H1 (cell line): Measurements from ENCODE around the gene INTS7. TPM values are rescaled to one million over a fixed set of nuclear protein-coding genes. Genes with fewer than 3 reads are reported as not detected.

Experiments used
- CTCF ChIA-PET: fragments of 300-600 bp; sonication (Branson Sonifier 250); formaldehyde crosslinking; loops from one replicate; lab custom pipeline; 2021; ENCODE audit not compliant: partially characterized antibody; lab: Charles Lee
- POLR2A ChIA-PET: fragments of 300-600 bp; sonication (Branson Sonifier 250); formaldehyde crosslinking; loops from one replicate; lab custom pipeline; 2021; ENCODE audit warnings: inconsistent platforms; ENCODE audit not compliant: partially characterized antibody; lab: Charles Lee
- DNase-seq, 2 experiments: peaks; one replicate each; pipeline versions ENCODE4 v3.0.0 to v3.0.0-alpha.2; 2010 to 2022; ENCODE audit warnings: low spot score in 2 of 2, low read depth in 1 of 2, mixed read lengths in 1 of 2
- FAIRE-seq: peaks from 2 replicates; lab custom pipeline; 2011; peaks lifted over from hg19 to GRCh38; lab: Jason Lieb, UNC
- H2AFZ ChIP-seq: 2 replicates; pipeline ENCODE4 v1.8.1; 2012; ENCODE audit warnings: low read length, inconsistent platforms
- H2AK5ac ChIP-seq: 2 replicates; pipeline ENCODE4 v1.6.1; 2013; ENCODE audit warnings: low read depth, low read length
- H2BK120ac ChIP-seq: replicated peaks from 2 replicates; pipeline ENCODE3; 2013; ENCODE audit warnings: low read depth, low read length, inconsistent platforms
- H2BK12ac ChIP-seq: 2 replicates; pipeline ENCODE4 v1.6.1; 2013; ENCODE audit warnings: low read depth, low read length
- H2BK15ac ChIP-seq: 2 replicates; pipeline ENCODE4 v1.6.1; 2013; ENCODE audit warnings: low read length
- H2BK20ac ChIP-seq: 2 replicates; pipeline ENCODE4 v1.6.1; 2013; ENCODE audit warnings: low read length
- H2BK5ac ChIP-seq: 2 replicates; pipeline ENCODE4 v1.6.1; 2013; ENCODE audit warnings: low read depth, low read length
- H3K14ac ChIP-seq: 2 replicates; pipeline ENCODE4 v1.6.1; 2013; ENCODE audit warnings: inconsistent platforms; ENCODE audit not compliant: insufficient read length
- H3K18ac ChIP-seq: 2 replicates; pipeline ENCODE4 v1.6.1; 2013; ENCODE audit warnings: low read length; ENCODE audit errors: extremely low read depth
- H3K23ac ChIP-seq: 2 replicates; pipeline ENCODE4 v1.6.1; 2013; ENCODE audit warnings: inconsistent platforms; ENCODE audit not compliant: insufficient read length
- H3K23me2 ChIP-seq: 2 replicates; pipeline ENCODE4 v1.6.1; 2013; ENCODE audit warnings: low read depth, low read length
- H3K27ac ChIP-seq: 2 replicates; pipeline ENCODE4 v1.6.1; 2011; ENCODE audit warnings: low read depth, low read length, inconsistent platforms
- H3K27me3 ChIP-seq, 4 experiments: replicated peaks in 1 of 4; 1 replicate in 1 of 4; 2 replicates in 3 of 4; pipeline versions ENCODE4 v1.6.1 to v1.8.1; 2011 to 2013; ENCODE audit warnings: low read length in 3 of 4, mild to moderate bottlenecking in 3 of 4, inconsistent platforms in 2 of 4, mixed read lengths in 2 of 4, moderate library complexity in 1 of 4; ENCODE audit not compliant: control insufficient read depth in 3 of 4, insufficient read depth in 3 of 4; ENCODE audit errors: extremely low read depth in 1 of 4
- H3K36me3 ChIP-seq, 4 experiments: 2 replicates each; pipeline versions ENCODE4 v1.6.1 to v1.8.1; 2011 to 2013; ENCODE audit warnings: mild to moderate bottlenecking in 4 of 4, low read length in 3 of 4, moderate library complexity in 2 of 4, control low read depth in 1 of 4, inconsistent platforms in 1 of 4; ENCODE audit not compliant: insufficient read depth in 4 of 4, control insufficient read depth in 2 of 4
- H3K4ac ChIP-seq: replicated peaks from 2 replicates; pipeline ENCODE3; 2013; ENCODE audit warnings: low read length, low read depth, mixed read lengths, inconsistent platforms; ENCODE audit not compliant: insufficient read length
- H3K4me1 ChIP-seq, 4 experiments: replicated peaks in 1 of 4; 1 replicate in 1 of 4; 2 replicates in 3 of 4; pipeline versions ENCODE4 v1.6.1 to v1.8.1; 2011 to 2013; ENCODE audit warnings: low read length in 3 of 4, inconsistent platforms in 2 of 4, mixed read lengths in 1 of 4; ENCODE audit not compliant: insufficient read depth in 4 of 4, control insufficient read depth in 3 of 4
- H3K4me2 ChIP-seq, 2 experiments: 2 replicates each; pipeline versions ENCODE4 v1.6.1 to v1.8.1; 2011 to 2013; ENCODE audit warnings: low read depth in 2 of 2, low read length in 2 of 2, control low read depth in 1 of 2, inconsistent platforms in 1 of 2, mild to moderate bottlenecking in 1 of 2; ENCODE audit not compliant: insufficient read depth in 1 of 2
- H3K4me3 ChIP-seq, 4 experiments: fragments of 200-600, 300-600 bp in 1 of 4; sonication (generic), shearing (Covaris generic), sonication (Bioruptor Twin) in 1 of 4; 2 replicates each; pipeline versions ENCODE4 v1.5.1 to v1.8.1; 2011 to 2016; ENCODE audit warnings: low read length in 4 of 4, low read depth in 3 of 4, control low read depth in 2 of 4, inconsistent platforms in 2 of 4, mild to moderate bottlenecking in 2 of 4, mixed read lengths in 1 of 4, moderate library complexity in 1 of 4; ENCODE audit not compliant: insufficient read depth in 2 of 4; ENCODE audit errors: extremely low read depth in 1 of 4
- H3K56ac ChIP-seq: replicated peaks from 2 replicates; pipeline ENCODE3; 2013; ENCODE audit warnings: low read depth, mild to moderate bottlenecking, mixed read lengths, low read length, inconsistent platforms; ENCODE audit not compliant: insufficient read length
- H3K79me1 ChIP-seq: 2 replicates; pipeline ENCODE4 v1.6.1; 2013; ENCODE audit warnings: low read depth, low read length, control low read depth
- H3K79me2 ChIP-seq, 2 experiments: 2 replicates each; pipeline versions ENCODE4 v1.6.1 to v1.8.1; 2012 to 2013; ENCODE audit warnings: low read length in 2 of 2, mild to moderate bottlenecking in 2 of 2, inconsistent platforms in 1 of 2; ENCODE audit not compliant: insufficient read depth in 2 of 2, control insufficient read depth in 1 of 2
- H3K9ac ChIP-seq, 4 experiments: replicated peaks in 1 of 4; 1 replicate in 1 of 4; 2 replicates in 3 of 4; pipeline versions ENCODE4 v1.6.1 to v1.8.1; 2011 to 2013; ENCODE audit warnings: low read depth in 3 of 4, low read length in 3 of 4, control low read depth in 2 of 4, mild to moderate bottlenecking in 2 of 4, moderate library complexity in 2 of 4, inconsistent platforms in 1 of 4; ENCODE audit errors: extremely low read depth in 1 of 4
- H3K9me3 ChIP-seq, 2 experiments: 2 replicates each; pipeline versions ENCODE4 v1.6.1 to v1.8.1; 2012 to 2013; ENCODE audit warnings: mild to moderate bottlenecking in 2 of 2, moderate library complexity in 2 of 2, control low read depth in 1 of 2, inconsistent platforms in 1 of 2, low read depth in 1 of 2, low read length in 1 of 2, mixed read lengths in 1 of 2; ENCODE audit not compliant: insufficient read depth in 2 of 2
- H4K20me1 ChIP-seq, 2 experiments: replicated peaks in 1 of 2; 2 replicates each; pipeline versions ENCODE3 to v1.8.1; 2011 to 2013; ENCODE audit warnings: inconsistent platforms in 2 of 2, low read length in 2 of 2, mild to moderate bottlenecking in 1 of 2; ENCODE audit not compliant: insufficient read depth in 2 of 2, control insufficient read depth in 1 of 2
- H4K5ac ChIP-seq: 2 replicates; pipeline ENCODE4 v1.6.1; 2013; ENCODE audit warnings: low read length, low read depth, mixed read lengths, inconsistent platforms; ENCODE audit not compliant: insufficient read length
- H4K8ac ChIP-seq: 2 replicates; pipeline ENCODE4 v1.8.0; 2013; ENCODE audit warnings: mild to moderate bottlenecking, moderate library complexity, low read length, inconsistent platforms; ENCODE audit not compliant: insufficient read depth; ENCODE audit errors: extremely low read depth
- H4K91ac ChIP-seq: replicated peaks from 2 replicates; pipeline ENCODE3; 2013; ENCODE audit warnings: low read length, mixed read lengths, inconsistent platforms; ENCODE audit not compliant: insufficient read length
- ASH2L ChIP-seq: fragments of 200-600, 300-600 bp; sonication (generic); IDR thresholded peaks from one replicate; pipeline ENCODE4 v1.7.1; 2017; ENCODE audit warnings: low read length
- CTBP2 ChIP-seq: IDR thresholded peaks from 2 replicates; pipeline ENCODE4 v1.7.0; 2011; ENCODE audit warnings: borderline replicate concordance, mild to moderate bottlenecking, moderate library complexity, mixed read lengths, low read length; ENCODE audit not compliant: insufficient read depth, insufficient read length
- JUND ChIP-seq: IDR thresholded peaks from 2 replicates; pipeline ENCODE4 v1.6.1; 2011; ENCODE audit warnings: mild to moderate bottlenecking, improper control_type of control experiment, low read length
- KDM1A ChIP-seq: fragments of 200-600, 300-600 bp; sonication (generic); IDR thresholded peaks from 2 replicates; pipeline ENCODE4 v1.7.1; 2016; ENCODE audit warnings: mild to moderate bottlenecking, low read length, borderline replicate concordance
- MAFK ChIP-seq: IDR thresholded peaks from 2 replicates; pipeline ENCODE4 v1.6.1; 2012; ENCODE audit warnings: low read depth, mild to moderate bottlenecking, improper control_type of control experiment, low read length
- NANOG ChIP-seq: IDR thresholded peaks from 2 replicates; pipeline ENCODE4 v1.6.1; 2011; ENCODE audit warnings: low read length, low read depth, mild to moderate bottlenecking, inconsistent platforms; ENCODE audit not compliant: insufficient read depth, poor library complexity, severe bottlenecking
- PHF8 ChIP-seq: fragments of 200-600 bp; sonication (generic); conservative IDR thresholded peaks from 2 replicates; pipeline ENCODE4 v1.7.1; 2012; ENCODE audit warnings: low read depth, mild to moderate bottlenecking, inconsistent platforms, low read length, moderate library complexity
- RBBP5 ChIP-seq: IDR thresholded peaks from 2 replicates; pipeline ENCODE4 v1.7.1; 2012; ENCODE audit warnings: low read depth, mild to moderate bottlenecking, inconsistent platforms, low read length, moderate library complexity, borderline replicate concordance
- RNF2 ChIP-seq: fragments of 200-900, 300-1000 bp; sonication (generic); IDR thresholded peaks from 2 replicates; pipeline ENCODE4 v1.7.1; 2016; ENCODE audit warnings: borderline replicate concordance, low read depth, mild to moderate bottlenecking, antibody characterized with exemption, low read length; ENCODE audit not compliant: poor library complexity, severe bottlenecking; ENCODE audit errors: missing control alignments
- TBP ChIP-seq: IDR thresholded peaks from 2 replicates; pipeline ENCODE4 v1.6.1; 2011; ENCODE audit warnings: low read depth, low read length, improper control_type of control experiment
- TCF12 ChIP-seq: IDR thresholded peaks from 2 replicates; pipeline ENCODE4 v1.6.1; 2011; ENCODE audit warnings: low read depth, mild to moderate bottlenecking, low read length
- WGBS, 2 experiments: shearing (Covaris generic) in 1 of 2; methylation state at CpG; one replicate each; pipeline versions ENCODE4 v1.1.6 to v1.1.7; 2013 to 2015; ENCODE audit warnings: low lambda C conversion rate in 2 of 2, mixed read lengths in 2 of 2, inconsistent platforms in 1 of 2, low coverage in 1 of 2, missing lambda C conversion rate in 1 of 2; ENCODE audit not compliant: insufficient replicate concordance in 2 of 2, insufficient coverage in 1 of 2, insufficient read length in 1 of 2; ENCODE audit errors: extremely low coverage in 1 of 2, missing lambda C conversion rate in 1 of 2; 5-methylcytosine and 5-hydroxymethylcytosine counted together
- polyA plus RNA-seq, 7 experiments: library from polyadenylated mRNA; depleted of rRNA in 3 of 7; stranded (reverse) in 5 of 7; unstranded in 2 of 7; fragments of >200 nt in 5 of 7; fragments of 200-250 nt in 2 of 7; gene quantifications; 1 replicate in 5 of 7; 2 replicates in 1 of 7; 4 replicates in 1 of 7; pipeline versions ENCODE4 v1.2.1 to v1.2.3, GENCODE V29; 2011 to 2013; ENCODE audit warnings: missing spikeins in 2 of 7, mixed read lengths in 2 of 7
- total RNA-seq: library from RNA; stranded (reverse); fragmentation: NEBNext Ultra II Directional; extraction: Animal tissue kit (Norgen Biotek cat#: 25700); gene quantifications from 2 replicates; pipeline ENCODE4 v1.2.1, GENCODE V29; 2021

INTS7 gene
- total and polyA plus RNA-seq, 2 of the 8 experiments (the other 6 are each of a cell fraction or from before 2014, with no cell fraction given) = 15.2 to 22.4 TPM

DNA sequence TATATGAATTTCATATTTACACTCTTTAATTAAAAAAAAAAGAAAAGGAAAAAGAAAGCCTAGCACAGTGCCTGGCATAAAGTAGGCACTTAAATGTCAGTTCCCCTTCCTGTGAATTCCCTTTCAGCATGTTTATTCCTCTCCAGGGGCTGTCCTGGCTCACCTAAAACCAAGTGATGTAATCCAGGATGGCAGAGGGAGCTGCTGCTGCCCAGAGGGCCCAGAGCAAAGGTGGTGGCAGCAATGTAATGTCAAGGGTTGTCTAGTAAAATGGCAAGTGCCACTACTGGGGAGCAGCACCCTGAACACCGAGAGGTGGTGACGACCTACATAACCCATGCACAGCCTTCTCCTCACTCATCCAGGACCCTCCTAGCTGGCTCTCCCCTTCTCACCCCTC lies 126.4 kb downstream of the INTS7 start:
- no peak for FAIRE-seq
- Histone ChIP-seq H2BK12ac (no peak overlapping the region), H3K18ac (no peak overlapping the region), H3K9ac (no peak overlapping the region), H3K4ac (no peak overlapping the region), H3K36me3 (no peaks in the 10 kb centered on the region), H3K79me1 (no peaks in the 10 kb centered on the region), H3K56ac (no peak overlapping the region), H3K23ac (no peak overlapping the region), H4K91ac (no peak overlapping the region), H4K20me1 (no peaks in the 10 kb centered on the region), H3K79me2 (no peaks in the 10 kb centered on the region), H4K8ac (no peak overlapping the region), H3K27me3 (no peaks in the 10 kb centered on the region), H2BK120ac (no peak overlapping the region), H2BK5ac (no peak overlapping the region), H4K5ac (no peak overlapping the region), H3K4me1 (no peaks in the 10 kb centered on the region), H2AK5ac (no peak overlapping the region), H3K27ac (no peak overlapping the region), H2AFZ (no peak overlapping the region), H3K23me2 (no peaks in the 10 kb centered on the region), H2BK20ac (no peak overlapping the region), H3K9me3 (peaks cover 0 to 6% of the 10 kb centered on the region in 2 experiments; a peak in 2 of 4 replicates), H3K4me3 (no peak overlapping the region), H2BK15ac (no peak overlapping the region), H3K14ac (no peak overlapping the region), H3K4me2 (no peak overlapping the region)
- POLR2A ChIA-PET = no interaction called here
- WGBS, 2 experiments = 89% methylated on average over 2 of the region's 2 CpGs; no CpG with 5 or more reads in 1 of the 2 experiments
- CTCF ChIA-PET = interaction anchor here (0.6 to 1.2 kb wide), 2 partner anchors 82 to 210 kb away, joined by 3 read pairs; no protein-coding TSS in a partner anchor
- no peak for DNase-seq
- no peak for TF ChIP-seq CTBP2
- TF ChIP-seq PHF8 = no peak
- TF ChIP-seq JUND = no peak
- TF ChIP-seq RBBP5 = no peak
- TF ChIP-seq RNF2 = no peak
- no peak for TF ChIP-seq NANOG
- TF ChIP-seq TCF12 = no peak
- TF ChIP-seq MAFK = no peak
- TF ChIP-seq KDM1A = no peak
- TF ChIP-seq TBP = no peak
- no peak for TF ChIP-seq ASH2L
